Fibroblast of lung (primary cell): ENCODE measurements around the gene ATP6V0D1.

Source experiments
- CTCF ChIP-seq, 2 donors: IDR thresholded peaks in 1 of 2; conservative IDR thresholded peaks in 1 of 2; 1 replicate in 1 of 2; 2 replicates in 1 of 2; pipeline ENCODE4 v1.5.1; 2011 to 2012; ENCODE audit warnings: low read length in 2 of 2, control low read depth in 1 of 2, inconsistent platforms in 1 of 2, low read depth in 1 of 2, mild to moderate bottlenecking in 1 of 2
- EZH2 ChIP-seq: IDR thresholded peaks from 2 replicates; pipeline ENCODE4 v1.5.1; 2012; ENCODE audit warnings: low read length, control low read depth, mild to moderate bottlenecking; ENCODE audit errors: missing control alignments

DNA sequence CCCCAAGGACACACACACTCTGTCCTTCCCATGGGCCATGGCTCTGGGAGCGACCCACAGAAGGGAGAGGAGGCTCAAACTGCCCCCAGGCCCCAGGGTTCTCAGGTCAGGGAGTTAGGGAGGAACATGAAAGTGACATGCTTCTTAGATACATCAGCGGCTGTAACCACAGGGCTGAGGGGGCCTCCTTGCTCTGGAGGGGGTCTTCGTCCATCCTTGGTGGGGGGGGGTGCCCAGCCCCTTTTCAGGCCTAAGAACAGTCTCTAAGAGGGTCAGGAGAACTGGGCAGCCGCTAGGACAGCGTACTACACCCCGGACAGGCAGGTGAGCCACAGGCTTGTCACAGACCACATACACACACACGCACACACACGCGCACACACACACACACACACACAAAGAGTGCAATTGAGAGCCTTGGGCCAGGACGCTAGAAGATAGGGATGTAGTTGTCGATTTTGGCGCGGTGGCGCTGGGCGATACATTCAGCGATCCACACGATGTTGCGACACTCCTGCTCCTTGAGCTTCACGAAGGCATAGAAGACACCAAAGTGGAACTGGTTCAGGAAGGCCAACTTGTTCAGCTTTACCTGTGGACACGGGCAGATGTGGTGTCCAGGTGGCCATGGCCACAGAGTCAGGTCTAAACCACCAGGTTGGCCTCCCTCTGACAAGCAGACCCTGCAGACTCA, 42.7 kb downstream of the ATP6V0D1 start:
- no peak for TF ChIP-seq CTCF (conservative IDR thresholded peaks at IDR 0.05 in 1 of 2, IDR thresholded peaks at IDR 0.05 in 1 of 2; ENCODE audit: low read depth in 1 of 2, low read length in 2 of 2)
- TF ChIP-seq EZH2 = no peak
